Right lobe of liver (tissue), 4 donors: ENCODE results near the gene HSD17B12.

Source experiments
- CTCF ChIP-seq, 4 donors: fragments of 200-600 bp in 3 of 4; fragments of 450-650 bp in 1 of 4; IDR thresholded peaks; one replicate each; pipeline versions ENCODE4 v1.5.1 to v1.8.0; 2016 to 2022; ENCODE audit warnings: antibody characterized with exemption in 4 of 4, mild to moderate bottlenecking in 2 of 4
- POLR2A ChIP-seq: fragments of 450-650 bp; IDR thresholded peaks from one replicate; pipeline ENCODE4 v1.6.1; 2017; ENCODE audit warnings: antibody characterized with exemption, mild to moderate bottlenecking
- donor health status: DM: no; HTN: no; CAD: no.
- donor health status: DM: no; HTN: no; CAD: no.
- donor health status: DM: no; HTN: yes; CAD: no.

- TF ChIP-seq CTCF (IDR thresholded peaks at IDR 0.05): no peak
- TF ChIP-seq POLR2A: no peak
These were observed 176.5 kb downstream of the HSD17B12 start for GRCh38 chr11:43856993-43857392.
